PC-9 (cell line): ENCODE data around the gene PIK3R1. TPM values are rescaled to one million over a fixed set of nuclear protein-coding genes. Genes with fewer than 3 reads are reported as not detected.

Experiments
- BruUV-seq: library from RNA; stranded (reverse); fragments of 400-500 nt; replicated peaks from 2 replicates; lab custom pipeline; 2021; lab: Mats Ljungman, UMichigan
- CTCF ChIA-PET: fragments of 300-600 bp; sonication (Branson Sonifier 250); formaldehyde crosslinking; loops from one replicate; lab custom pipeline; 2022; ENCODE audit warnings: antibody characterized with exemption; lab: Charles Lee
- POLR2A ChIA-PET: fragments of 300-600 bp; sonication (Branson Sonifier 250); formaldehyde crosslinking; loops from one replicate; lab custom pipeline; 2022; ENCODE audit warnings: antibody characterized with exemption; ENCODE audit not compliant: unreplicated experiment; lab: Charles Lee
- DNase-seq, 2 experiments: peaks; one replicate each; pipeline versions ENCODE4 v3.0.0 to v3.0.0-alpha.2; 2015 to 2022; ENCODE audit warnings: mixed read lengths in 1 of 2
- H2AFZ ChIP-seq: fragments of 200-600 bp; sonication (generic); 2 replicates; pipeline ENCODE4 v1.8.1; 2017; ENCODE audit warnings: antibody characterized with exemption
- H3F3A ChIP-seq: fragments of 200-600 bp; sonication (generic); 2 replicates; pipeline ENCODE4 v1.8.1; 2017; ENCODE audit warnings: antibody characterized with exemption, mild to moderate bottlenecking, low read depth; ENCODE audit not compliant: insufficient read depth
- H3K27ac ChIP-seq: fragments of 200-600 bp; sonication (generic); 2 replicates; pipeline ENCODE4 v1.6.1; 2016; ENCODE audit warnings: mixed run types
- H3K27me3 ChIP-seq: fragments of 200-600 bp; sonication (generic); 2 replicates; pipeline ENCODE4 v1.6.1; 2016; ENCODE audit warnings: low read depth, mixed run types; ENCODE audit not compliant: insufficient read depth
- H3K36me3 ChIP-seq: fragments of 200-600 bp; sonication (generic); 2 replicates; pipeline ENCODE4 v1.6.1; 2016; ENCODE audit warnings: low read depth, mixed run types
- H3K4me1 ChIP-seq: fragments of 200-600 bp; sonication (generic); replicated peaks from 2 replicates; pipeline ENCODE4 v1.6.1; 2016; ENCODE audit warnings: mixed run types; ENCODE audit not compliant: insufficient read depth
- H3K4me2 ChIP-seq: fragments of 200-600 bp; sonication (generic); 2 replicates; pipeline ENCODE4 v1.6.1; 2017; ENCODE audit warnings: mixed run types
- H3K4me3 ChIP-seq: fragments of 200-600 bp; sonication (generic); 2 replicates; pipeline ENCODE4 v1.6.1; 2016; ENCODE audit warnings: mixed run types
- H3K79me2 ChIP-seq: fragments of 200-600 bp; sonication (generic); 2 replicates; pipeline ENCODE4 v1.6.1; 2017; ENCODE audit warnings: low read depth, mixed run types
- H3K9me2 ChIP-seq: fragments of 200-600 bp; sonication (generic); 2 replicates; pipeline ENCODE4 v1.8.1; 2017; ENCODE audit warnings: mild to moderate bottlenecking; ENCODE audit not compliant: insufficient read depth
- H3K9me3 ChIP-seq: fragments of 200-600 bp; sonication (generic); 2 replicates; pipeline ENCODE4 v1.8.1; 2016; ENCODE audit warnings: low read depth; ENCODE audit not compliant: insufficient read depth
- H4K20me1 ChIP-seq: fragments of 200-600 bp; sonication (generic); 2 replicates; pipeline ENCODE4 v1.8.1; 2017; ENCODE audit not compliant: insufficient read depth
- EZH2 ChIP-seq: fragments of 200-600 bp; sonication (generic); IDR thresholded peaks from 2 replicates; pipeline ENCODE4 v1.8.0; 2017; ENCODE audit warnings: antibody characterized with exemption, low read depth
- intact Hi-C: fragments of 100-400 bp; cut with micrococcal nuclease; formaldehyde crosslinking; loops from one replicate; pipeline ENCODE4 v1.10.0; 2022; ENCODE audit not compliant: unreplicated experiment
- total RNA-seq: library from RNA; stranded (reverse); gene quantifications from 2 replicates; pipeline ENCODE4 v1.2.3, GENCODE V29; 2021
- TF ChIP-seq, protein P1 (sequence below): fragments of 200-600 bp; sonication (generic); conservative IDR thresholded peaks from 2 replicates; pipeline ENCODE4 v1.6.1; 2017; ENCODE audit warnings: mixed run types, antibody characterized with exemption, mild to moderate bottlenecking, moderate library complexity

PIK3R1 gene
- total RNA-seq, 1 experiment from 2014 or later, result 15.9 TPM

DNA sequence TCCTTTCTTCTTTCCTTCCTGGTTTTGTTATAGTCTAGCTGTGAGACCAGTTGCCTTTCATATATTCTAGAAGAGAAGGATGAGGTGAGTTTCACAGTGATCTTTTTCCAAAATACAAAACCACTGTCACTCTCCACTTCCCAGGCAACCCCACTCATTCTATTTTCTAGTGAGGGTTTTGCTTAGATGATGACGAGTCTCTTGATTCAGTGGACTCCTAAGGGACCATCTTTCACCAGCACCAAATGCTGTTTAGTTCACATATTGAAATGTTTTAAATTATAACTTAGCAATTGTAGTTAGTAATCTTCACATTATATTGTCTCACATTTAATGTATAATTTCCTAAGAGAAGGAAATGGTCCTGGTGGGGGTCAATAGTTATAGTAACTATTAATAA lies 25.2 kb downstream of the PIK3R1 start:
- no peak for DNase-seq
- Histone ChIP-seq H3K27ac (no peak overlapping the region), H3F3A (peaks cover 4% of the 10 kb centered on the region; the same call in 1 of the 2 replicates), H3K4me3 (no peak overlapping the region), H3K9me2 (no peaks in the 10 kb centered on the region), H3K79me2 (no peaks in the 10 kb centered on the region), H3K4me1 (no peaks in the 10 kb centered on the region), H2AFZ (no peak overlapping the region), H4K20me1 (no peaks in the 10 kb centered on the region), H3K4me2 (no peak overlapping the region), H3K27me3 (no peaks in the 10 kb centered on the region), H3K9me3 (no peaks in the 10 kb centered on the region), H3K36me3 (no peaks in the 10 kb centered on the region)
- BruUV-seq, result no TSS peak
- ChIA-PET POLR2A (no interaction called here), CTCF (no interaction called here)
- intact Hi-C loops, result no loop called here
- no peak for TF ChIP-seq EZH2
- TF ChIP-seq, protein P1, sequence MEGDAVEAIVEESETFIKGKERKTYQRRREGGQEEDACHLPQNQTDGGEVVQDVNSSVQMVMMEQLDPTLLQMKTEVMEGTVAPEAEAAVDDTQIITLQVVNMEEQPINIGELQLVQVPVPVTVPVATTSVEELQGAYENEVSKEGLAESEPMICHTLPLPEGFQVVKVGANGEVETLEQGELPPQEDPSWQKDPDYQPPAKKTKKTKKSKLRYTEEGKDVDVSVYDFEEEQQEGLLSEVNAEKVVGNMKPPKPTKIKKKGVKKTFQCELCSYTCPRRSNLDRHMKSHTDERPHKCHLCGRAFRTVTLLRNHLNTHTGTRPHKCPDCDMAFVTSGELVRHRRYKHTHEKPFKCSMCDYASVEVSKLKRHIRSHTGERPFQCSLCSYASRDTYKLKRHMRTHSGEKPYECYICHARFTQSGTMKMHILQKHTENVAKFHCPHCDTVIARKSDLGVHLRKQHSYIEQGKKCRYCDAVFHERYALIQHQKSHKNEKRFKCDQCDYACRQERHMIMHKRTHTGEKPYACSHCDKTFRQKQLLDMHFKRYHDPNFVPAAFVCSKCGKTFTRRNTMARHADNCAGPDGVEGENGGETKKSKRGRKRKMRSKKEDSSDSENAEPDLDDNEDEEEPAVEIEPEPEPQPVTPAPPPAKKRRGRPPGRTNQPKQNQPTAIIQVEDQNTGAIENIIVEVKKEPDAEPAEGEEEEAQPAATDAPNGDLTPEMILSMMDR, result no peak

DNA sequence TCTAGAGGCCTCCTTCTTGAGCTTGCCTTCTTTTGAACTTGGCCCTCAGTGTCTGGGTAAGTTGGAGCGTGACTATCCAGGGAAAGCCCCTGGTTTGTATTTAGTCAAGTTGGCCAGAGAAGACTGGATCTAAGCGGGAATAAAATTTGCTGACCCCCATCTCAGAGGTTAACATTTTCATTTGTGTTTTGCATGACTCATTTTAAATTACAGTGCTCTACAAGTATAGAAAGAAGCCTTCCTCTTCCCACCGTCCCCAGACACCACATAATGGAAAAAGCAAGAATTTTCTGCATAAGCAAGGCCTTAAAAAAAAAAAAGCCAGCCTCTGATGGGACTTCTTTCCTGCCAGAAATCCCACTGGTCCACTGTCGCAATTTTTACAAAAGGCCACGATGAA lies 27.2 kb downstream of the PIK3R1 start:
- Histone ChIP-seq H3K9me3 (no peaks in the 10 kb centered on the region), H3K4me1 (no peaks in the 10 kb centered on the region), H3F3A (peaks cover 4% of the 10 kb centered on the region; the same call in 1 of the 2 replicates), H3K36me3 (no peaks in the 10 kb centered on the region), H4K20me1 (peaks cover 3% of the 10 kb centered on the region; the same call in 1 of the 2 replicates), H3K27ac (no peak overlapping the region), H2AFZ (no peak overlapping the region), H3K79me2 (no peaks in the 10 kb centered on the region), H3K4me3 (no peak overlapping the region), H3K27me3 (no peaks in the 10 kb centered on the region), H3K4me2 (no peak overlapping the region), H3K9me2 (no peaks in the 10 kb centered on the region)
- ChIA-PET POLR2A (no interaction called here), CTCF (interaction anchor here (0.6 kb wide), 1 partner anchor 612 kb away, joined by 3 read pairs; no protein-coding TSS in a partner anchor)
- no peak for DNase-seq
- BruUV-seq, result no TSS peak
- TF ChIP-seq, protein P1, result no peak
- TF ChIP-seq EZH2, result no peak
- intact Hi-C loops, result no loop called here

DNA sequence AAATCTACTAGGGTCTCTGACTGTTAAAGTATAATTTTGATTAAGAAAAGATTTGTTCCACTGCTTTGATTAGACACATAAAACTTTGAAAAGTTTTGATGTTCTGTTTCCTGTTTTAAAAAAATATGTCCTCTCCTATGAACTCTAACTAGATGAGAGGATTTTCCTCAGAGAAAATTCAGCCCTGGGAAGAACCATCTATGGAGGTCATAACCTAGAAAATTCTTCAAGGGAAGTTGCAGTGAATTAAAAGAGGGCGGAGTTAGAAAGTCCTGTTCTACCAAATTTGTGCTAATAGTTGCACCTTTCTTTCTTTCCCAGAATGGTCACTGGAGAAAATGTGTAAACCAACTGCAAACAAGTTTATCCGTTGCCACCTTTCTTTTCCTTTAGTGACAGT lies 27.7 kb downstream of the PIK3R1 start:
- intact Hi-C loops, result no loop called here
- Histone ChIP-seq H3K36me3 (no peaks in the 10 kb centered on the region), H3K27ac (no peak overlapping the region), H4K20me1 (peaks cover 3% of the 10 kb centered on the region; the same call in 1 of the 2 replicates), H3K9me3 (no peaks in the 10 kb centered on the region), H3K4me2 (no peak overlapping the region), H3K4me3 (no peak overlapping the region), H3F3A (peaks cover 4% of the 10 kb centered on the region; the same call in 1 of the 2 replicates), H3K79me2 (no peaks in the 10 kb centered on the region), H3K27me3 (no peaks in the 10 kb centered on the region), H3K4me1 (no peaks in the 10 kb centered on the region), H3K9me2 (no peaks in the 10 kb centered on the region), H2AFZ (no peak overlapping the region)
- no peak for DNase-seq
- TF ChIP-seq EZH2, result no peak
- TF ChIP-seq, protein P1, result no peak
- ChIA-PET CTCF (interaction anchor here (0.6 kb wide), 1 partner anchor 613 kb away, joined by 3 read pairs; no protein-coding TSS in a partner anchor), POLR2A (no interaction called here)
- no TSS peak for BruUV-seq
